Left lung (tissue), 14 donors: ENCODE results near the gene INHA. TPM values are rescaled to one million over a fixed set of nuclear protein-coding genes. Genes with fewer than 3 reads are reported as not detected.

ENCODE experiments used
- ATAC-seq: fragments of 200-7000 bp; cut with Tn5 transposase; one replicate; pipeline ENCODE4 v1.9.1; 2020; ENCODE audit warnings: moderate library complexity
- DNase-seq, 4 donors: peaks; one replicate each; pipeline ENCODE4 v3.0.0-alpha.2; 2013 to 2020
- H3K27ac ChIP-seq, 2 donors: fragments of 200-600 bp; sonication (generic) in 1 of 2; one replicate each; pipeline versions ENCODE4 v1.5.0 to v1.8.0; 2020 to 2021
- H3K27me3 ChIP-seq, 2 donors: fragments of 200-600 bp; sonication (generic) in 1 of 2; one replicate each; pipeline versions ENCODE4 v1.5.0 to v1.8.0; 2020 to 2021
- H3K36me3 ChIP-seq, 2 donors: fragments of 200-600 bp; sonication (generic) in 1 of 2; one replicate each; pipeline versions ENCODE4 v1.5.0 to v1.8.0; 2020 to 2021
- H3K4me1 ChIP-seq, 2 donors: fragments of 200-600 bp; one replicate each; pipeline ENCODE4 v1.8.0; 2021
- H3K4me3 ChIP-seq, 2 donors: fragments of 200-600 bp; sonication (generic) in 1 of 2; one replicate each; pipeline versions ENCODE4 v1.5.0 to v1.8.0; 2020 to 2021; ENCODE audit warnings: mild to moderate bottlenecking in 1 of 2
- H3K9me3 ChIP-seq, 2 donors: fragments of 200-600 bp; sonication (generic) in 1 of 2; one replicate each; pipeline versions ENCODE4 v1.5.0 to v1.8.0; 2020 to 2021
- CTCF ChIP-seq, 2 donors: fragments of 200-600 bp; sonication (generic) in 1 of 2; IDR thresholded peaks; one replicate each; pipeline versions ENCODE4 v1.5.0 to v1.8.0; 2021; ENCODE audit warnings: antibody characterized with exemption in 2 of 2
- intact Hi-C, 2 donors: fragments of 100-400 bp; cut with DNase I; formaldehyde crosslinking; loops; one replicate each; pipeline versions ENCODE4 v1.11.2 to v1.14.2; 2022
- long read RNA-seq, 12 donors: library from polyadenylated mRNA in 2 of 12; unstranded in 2 of 12; transcript quantifications; one replicate each; pipeline ENCODE4 v2.0.0 and lab custom pipeline, GENCODE V29; 2019 to 2026
- polyA plus RNA-seq, 6 donors: library from polyadenylated mRNA; unstranded; fragments of 120-200 nt; gene quantifications; one replicate each; pipeline ENCODE4 v1.2.1, GENCODE V29; 2013; ENCODE audit not compliant: insufficient read length in 6 of 6
- total RNA-seq, 2 donors: library from RNA; stranded (reverse); fragmentation: NEBNext Ultra II Directional; extraction: Animal tissue kit (Norgen Biotek cat#: 25700); gene quantifications; one replicate each; pipeline ENCODE4 v1.2.1, GENCODE V29; 2021
- donor health status: DM: no; HTN: yes; CAD: no.
- donor health status: DM: no; HTN: no; CAD: no.

INHA gene
- total RNA-seq (under 1 TPM; 0.37 to 0.44 TPM), polyA plus RNA-seq (1 to 10 TPM in 4 of 6 donors, under 1 TPM in 2; 0.43 to 1.9 (median 1.1) TPM)
- long read RNA-seq, donor 1, result 0 reads
- long read RNA-seq, donor 2, result 0 reads
- long read RNA-seq, donor 3, result 0 reads
- long read RNA-seq, donor 4, partial matches to known transcripts, result 0 of 1 reads
- long read RNA-seq, donor 4, other reads (novel, unspliced or antisense), result 0 of 1 reads
- long read RNA-seq, donor 5, result 0 reads
- long read RNA-seq, donor 6, partial matches to known transcripts, result 0 of 1 reads
- long read RNA-seq, donor 6, other reads (novel, unspliced or antisense), result 0 of 1 reads
- long read RNA-seq, donor 7, result 0 reads
- long read RNA-seq, donor 8, result 0 reads
- long read RNA-seq, donor 9, result 0 reads
- long read RNA-seq, donor 10, result 0 reads
- long read RNA-seq, donor 11, result 0 reads
- long read RNA-seq, donor 12, result 0 reads

GRCh38 chr2:219572237-219573001, at the start of gene INHA:
Gene INHA (plus strand): TSS chr2:219572310. CDS start chr2:219572375, 65 bp downstream.
- H3K4me3 ChIP-seq, result peak within 1 kb of the TSS; percentile 47 to 54
- no peaks in the 10 kb centered on the region for H3K9me3 ChIP-seq
- no peak for ATAC-seq
- DNase-seq, result no peak
- no peaks in the 10 kb centered on the region for H3K36me3 ChIP-seq
- intact Hi-C loops, result no loop called here
- no peak for TF ChIP-seq CTCF (IDR thresholded peaks at IDR 0.05)
- peaks cover 0 to 17% of the 10 kb centered on the region in 2 donors for H3K4me1 ChIP-seq
- peaks cover 0 to 57% of the 10 kb centered on the region in 2 donors for H3K27me3 ChIP-seq
- peak within 1 kb of the TSS; percentile 58 to 79 for H3K27ac ChIP-seq

GRCh38 chr2:219523031-219523671, 49.0 kb upstream of the INHA start:
- TF ChIP-seq CTCF (IDR thresholded peaks at IDR 0.05), result no peak
- Histone ChIP-seq H3K4me1 (peaks cover 0 to 9% of the 10 kb centered on the region in 2 donors), H3K9me3 (no peaks in the 10 kb centered on the region), H3K27ac (no peak overlapping the region), H3K4me3 (no peak overlapping the region), H3K36me3 (no peaks in the 10 kb centered on the region), H3K27me3 (peaks cover 44 to 100% of the 10 kb centered on the region in 2 donors)
- DNase-seq, result peak in 1 of 4 donors; percentile 48
- intact Hi-C loops, result no loop called here
- ATAC-seq, result no peak

DNA sequence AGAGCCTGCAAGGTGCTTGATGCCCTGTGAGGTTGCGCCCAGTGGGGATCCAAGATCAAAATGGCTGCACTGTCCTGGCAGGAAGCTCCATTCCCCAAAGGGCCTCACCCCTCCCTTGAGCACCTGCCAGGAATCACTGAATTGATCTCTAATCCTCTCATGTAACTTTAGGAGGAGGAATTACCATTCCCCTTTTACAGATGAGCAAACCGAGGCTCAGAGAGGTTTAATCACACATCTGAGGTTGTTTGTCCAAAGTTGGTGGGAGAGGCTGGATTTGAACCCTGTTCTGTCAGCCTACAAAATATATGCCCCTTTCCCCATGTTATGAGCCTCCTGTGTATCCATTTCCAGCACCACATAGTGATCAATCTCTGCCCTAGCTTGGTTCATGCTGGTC, 47.3 kb upstream of the INHA start:
- Histone ChIP-seq H3K36me3 (no peaks in the 10 kb centered on the region), H3K9me3 (no peaks in the 10 kb centered on the region), H3K4me3 (no peak overlapping the region), H3K27me3 (peaks cover 54 to 100% of the 10 kb centered on the region in 2 donors), H3K27ac (no peak overlapping the region), H3K4me1 (peaks cover 0 to 9% of the 10 kb centered on the region in 2 donors)
- intact Hi-C loops, result loop anchor here in 1 of 2 donors (5.0 kb wide), 1 partner anchor 48 kb away; no protein-coding TSS in a partner anchor
- ATAC-seq, result no peak
- no peak for TF ChIP-seq CTCF (IDR thresholded peaks at IDR 0.05)
- DNase-seq, result no peak

GRCh38 chr2:219525533-219526232, 46.4 kb upstream of the INHA start:
- TF ChIP-seq CTCF (IDR thresholded peaks at IDR 0.05), result no peak

More at GRCh38 chr2:219525533-219526232, 46.4 kb upstream of the INHA start:
- no peak overlapping the region for H3K4me3 ChIP-seq
- H3K27ac ChIP-seq, result no peak overlapping the region
- DNase-seq (no peak), ATAC-seq (no peak)
- H3K9me3 ChIP-seq, result no peaks in the 10 kb centered on the region
- intact Hi-C loops, result loop anchor here in 1 of 2 donors (5.0 kb wide), 1 partner anchor 48 kb away; no protein-coding TSS in a partner anchor
- H3K27me3 ChIP-seq, result peaks cover 55 to 100% of the 10 kb centered on the region in 2 donors
- no peaks in the 10 kb centered on the region for H3K36me3 ChIP-seq
- peaks cover 0 to 12% of the 10 kb centered on the region in 2 donors for H3K4me1 ChIP-seq
